H1 (cell line): ENCODE measurements around the gene PSMB4. TPM values are rescaled to one million over a fixed set of nuclear protein-coding genes. Genes with fewer than 3 reads are reported as not detected.

Source experiments
- HDAC2 ChIP-seq, 2 experiments: fragments of 300-600 bp in 1 of 2; sonication (generic) in 1 of 2; IDR thresholded peaks; 2 replicates each; pipeline ENCODE4 v1.6.1; 2011 to 2012; ENCODE audit warnings: low read depth in 2 of 2, low read length in 2 of 2, mild to moderate bottlenecking in 2 of 2, moderate library complexity in 2 of 2, borderline replicate concordance in 1 of 2, inconsistent platforms in 1 of 2
- MAFK ChIP-seq: IDR thresholded peaks from 2 replicates; pipeline ENCODE4 v1.6.1; 2012; ENCODE audit warnings: low read depth, mild to moderate bottlenecking, improper control_type of control experiment, low read length
- MAX ChIP-seq: IDR thresholded peaks from 2 replicates; pipeline ENCODE4 v1.6.1; 2012; ENCODE audit warnings: inconsistent platforms
- POLR2A ChIP-seq, 2 experiments: IDR thresholded peaks; 1 replicate in 1 of 2; 2 replicates in 1 of 2; pipeline ENCODE4 v1.6.1; 2011; ENCODE audit warnings: low read depth in 2 of 2, low read length in 2 of 2, mild to moderate bottlenecking in 2 of 2; ENCODE audit errors: control extremely low read depth in 1 of 2
- TAF7 ChIP-seq: optimal IDR thresholded peaks from 2 replicates; pipeline ENCODE3; 2011; ENCODE audit warnings: low read depth, mild to moderate bottlenecking, inconsistent platforms, low read length, moderate library complexity, borderline replicate concordance
- polyA plus RNA-seq, 7 experiments: library from polyadenylated mRNA; depleted of rRNA in 3 of 7; stranded (reverse) in 5 of 7; unstranded in 2 of 7; fragments of >200 nt in 5 of 7; fragments of 200-250 nt in 2 of 7; gene quantifications; 1 replicate in 5 of 7; 2 replicates in 1 of 7; 4 replicates in 1 of 7; pipeline versions ENCODE4 v1.2.1 to v1.2.3, GENCODE V29; 2011 to 2013; ENCODE audit warnings: missing spikeins in 2 of 7, mixed read lengths in 2 of 7
- total RNA-seq: library from RNA; stranded (reverse); fragmentation: NEBNext Ultra II Directional; extraction: Animal tissue kit (Norgen Biotek cat#: 25700); gene quantifications from 2 replicates; pipeline ENCODE4 v1.2.1, GENCODE V29; 2021

Gene PSMB4
- total and polyA plus RNA-seq, 2 of the 8 experiments (the other 6 are each of a cell fraction or from before 2014, with no cell fraction given) = 430 to 1,098 TPM

GRCh38 chr1:151411884-151412283, 12.5 kb downstream of the PSMB4 start (continued):
- TF ChIP-seq POLR2A (IDR thresholded peaks at IDR 0.05; ENCODE audit: control extremely low read depth in 1 of 2, low read depth in 2 of 2, low read length in 2 of 2) (no peak), HDAC2 (IDR thresholded peaks at IDR 0.05; ENCODE audit: borderline replicate concordance in 1 of 2, low read depth in 2 of 2, low read length in 2 of 2) (no peak), MAFK (no peak), MAX (no peak), TAF7 (no peak)
- TF ChIP-seq, all 59 proteins: peak for 0
